GM23248 (cell line): ENCODE results near the gene IL3RA. TPM values are rescaled to one million over a fixed set of nuclear protein-coding genes. Genes with fewer than 3 reads are reported as not detected.

ENCODE experiments used
- DNase-seq: peaks from one replicate; pipeline ENCODE4 v3.0.0-alpha.2; 2015
- H2AFZ ChIP-seq: fragments of 200-600 bp; sonication (generic); 2 replicates; pipeline ENCODE4 v1.6.1; 2016; ENCODE audit warnings: antibody characterized with exemption
- H3F3A ChIP-seq: fragments of 200-600 bp; sonication (generic); 2 replicates; pipeline ENCODE4 v1.6.1; 2016; ENCODE audit warnings: mild to moderate bottlenecking, antibody characterized with exemption, mixed run types; ENCODE audit not compliant: insufficient read depth
- H3K27ac ChIP-seq: fragments of 200-600 bp; sonication (generic); 2 replicates; pipeline ENCODE4 v1.5.1; 2016; ENCODE audit warnings: mild to moderate bottlenecking
- H3K27me3 ChIP-seq: fragments of 200-600 bp; sonication (generic); replicated peaks from 2 replicates; pipeline ENCODE4 v1.6.1; 2016; ENCODE audit warnings: mild to moderate bottlenecking; ENCODE audit not compliant: insufficient read depth
- H3K36me3 ChIP-seq: fragments of 200-600 bp; sonication (generic); 2 replicates; pipeline ENCODE4 v1.6.1; 2016; ENCODE audit warnings: low read depth, mild to moderate bottlenecking
- H3K4me1 ChIP-seq: fragments of 200-600 bp; sonication (generic); 2 replicates; pipeline ENCODE4 v1.6.1; 2016; ENCODE audit warnings: mild to moderate bottlenecking; ENCODE audit not compliant: insufficient read depth
- H3K4me2 ChIP-seq: fragments of 200-600 bp; sonication (generic); one replicate; pipeline ENCODE4 v1.6.1; 2016; ENCODE audit warnings: mild to moderate bottlenecking; ENCODE audit not compliant: unreplicated experiment
- H3K4me3 ChIP-seq: fragments of 200-600 bp; sonication (generic); 2 replicates; pipeline ENCODE4 v1.5.1; 2016; ENCODE audit warnings: mild to moderate bottlenecking
- H3K79me2 ChIP-seq: fragments of 200-600 bp; sonication (generic); 2 replicates; pipeline ENCODE4 v1.6.1; 2016; ENCODE audit warnings: mild to moderate bottlenecking; ENCODE audit not compliant: insufficient read depth
- H3K9ac ChIP-seq: fragments of 200-600 bp; sonication (generic); 2 replicates; pipeline ENCODE4 v1.6.1; 2016; ENCODE audit warnings: mild to moderate bottlenecking
- H3K9me2 ChIP-seq: fragments of 200-600 bp; sonication (generic); 2 replicates; pipeline ENCODE4 v1.6.1; 2016; ENCODE audit warnings: mixed run types, mild to moderate bottlenecking, moderate library complexity; ENCODE audit not compliant: insufficient read depth
- H3K9me3 ChIP-seq: fragments of 200-600 bp; sonication (generic); one replicate; pipeline ENCODE4 v1.6.1; 2017; ENCODE audit warnings: low read depth
- H4K20me1 ChIP-seq: fragments of 200-600 bp; sonication (generic); 2 replicates; pipeline ENCODE4 v1.6.0; 2016; ENCODE audit not compliant: insufficient read depth
- EZH2 ChIP-seq: fragments of 200-600 bp; sonication (generic); IDR thresholded peaks from 2 replicates; pipeline ENCODE4 v1.6.1; 2018; ENCODE audit warnings: antibody characterized with exemption, mild to moderate bottlenecking; ENCODE audit not compliant: insufficient read depth, poor library complexity, severe bottlenecking
- EZH2phosphoT487 ChIP-seq: fragments of 200-600 bp; sonication (generic); IDR thresholded peaks from 2 replicates; pipeline ENCODE4 v1.6.1; 2018; ENCODE audit warnings: antibody characterized with exemption, moderate library complexity, mild to moderate bottlenecking, low read depth; ENCODE audit not compliant: insufficient read depth
- whole genome bisulfite sequencing, 2 experiments: methylation state at CpG; one replicate each; pipeline ENCODE4 v1.1.6; 2015 to 2017; ENCODE audit warnings: low lambda C conversion rate in 2 of 2, low coverage in 1 of 2; ENCODE audit errors: missing lambda C conversion rate in 2 of 2; 5-methylcytosine and 5-hydroxymethylcytosine counted together
- in situ Hi-C: fragments of 300-500 bp; cut with MboI; formaldehyde crosslinking; loops from 2 replicates; pipeline ENCODE4 v1.15.0; 2020
- polyA plus RNA-seq: library from polyadenylated mRNA; unstranded; fragments of >200 nt; fragmentation: Nextera tagmentation; extraction: Ambion mirVana; gene quantifications from 2 replicates; pipeline ENCODE4 v1.2.1, GENCODE V29; 2016
- total RNA-seq: library from RNA; depleted of rRNA; stranded (reverse); fragments of >200 nt; shearing (Covaris generic); gene quantifications from 2 replicates; pipeline ENCODE4 v1.2.3, GENCODE V29; 2014

The IL3RA gene
- total and polyA plus RNA-seq, 2 experiments from 2014 or later: 0.30 TPM; not detected in 1

DNA sequence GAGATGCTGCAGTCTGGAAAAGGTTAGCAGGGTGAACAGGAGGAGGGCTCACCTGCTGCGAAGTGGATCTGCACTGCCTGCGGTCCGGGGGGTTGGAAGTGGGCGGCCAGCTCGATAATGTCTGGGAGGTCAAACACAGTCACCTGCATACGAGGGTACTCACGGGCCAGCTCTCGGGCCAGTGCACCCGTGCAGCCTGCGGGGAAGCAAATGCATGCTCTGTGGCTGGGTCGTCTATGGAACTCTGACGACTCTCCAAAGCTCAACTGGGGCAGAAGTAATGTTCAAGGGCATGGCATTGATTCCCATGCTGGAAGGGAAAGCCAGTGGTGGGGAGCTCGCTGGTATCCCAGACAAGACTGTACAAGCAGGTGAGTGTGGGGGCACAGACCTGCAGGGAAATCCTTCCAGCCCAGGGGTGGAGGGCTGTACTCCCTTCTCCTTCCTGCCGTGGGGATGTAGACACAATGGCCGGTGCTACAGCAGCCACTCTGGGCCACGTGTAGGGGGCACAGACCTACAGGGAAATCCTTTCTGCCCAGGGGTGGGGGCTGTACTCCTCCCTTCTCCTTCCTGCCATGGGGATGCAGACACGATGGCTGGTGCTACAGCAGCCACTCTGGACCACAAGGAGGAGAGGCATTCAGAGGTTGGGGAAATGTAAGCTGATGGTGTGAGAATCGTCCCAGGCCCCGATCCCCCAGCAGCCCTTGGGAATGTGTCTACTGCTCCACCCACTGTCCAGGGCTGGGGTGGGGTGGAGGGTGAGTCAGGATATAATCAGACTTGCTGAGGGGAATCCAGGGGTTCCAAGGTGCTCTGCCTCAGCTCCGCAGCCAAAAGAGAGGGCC is 81.6 kb downstream of the IL3RA start:
- H3K27me3 ChIP-seq: no peaks in the 10 kb centered on the region
- no peak overlapping the region for H2AFZ ChIP-seq
- H3K9ac ChIP-seq: no peak overlapping the region
- no peak for DNase-seq
- H3K4me1 ChIP-seq: no peaks in the 10 kb centered on the region
- in situ Hi-C loops: no loop called here
- no peaks in the 10 kb centered on the region for H3K9me2 ChIP-seq
- H3F3A ChIP-seq: no peaks in the 10 kb centered on the region
- peaks cover 7% of the 10 kb centered on the region; the same call in 1 of the 2 replicates for H3K36me3 ChIP-seq
- H3K4me2 ChIP-seq: no peak overlapping the region
- no peak overlapping the region for H3K4me3 ChIP-seq
- H3K79me2 ChIP-seq: no peaks in the 10 kb centered on the region
- H3K9me3 ChIP-seq: no peaks in the 10 kb centered on the region
- H4K20me1 ChIP-seq: no peaks in the 10 kb centered on the region
- no peak for TF ChIP-seq EZH2
- no peak for TF ChIP-seq EZH2phosphoT487
- H3K27ac ChIP-seq: no peak overlapping the region
- 90% methylated on average over 20 of the region's 20 CpGs for WGBS, 2 experiments

GRCh38 chrX:1418901-1419544 is 82.4 kb downstream of the IL3RA start:
- H3K27ac ChIP-seq: no peak overlapping the region
- H2AFZ ChIP-seq: no peak overlapping the region
- H3K4me2 ChIP-seq: no peak overlapping the region
- WGBS, 2 experiments: 93% methylated on average over 19 to 24 of the region's 29 CpGs
- no peaks in the 10 kb centered on the region for H3K9me2 ChIP-seq
- H3K36me3 ChIP-seq: peaks cover 7% of the 10 kb centered on the region; the same call in 1 of the 2 replicates
- in situ Hi-C loops: no loop called here
- TF ChIP-seq EZH2: no peak
- no peak for TF ChIP-seq EZH2phosphoT487
- H3K79me2 ChIP-seq: no peaks in the 10 kb centered on the region
- no peaks in the 10 kb centered on the region for H3K4me1 ChIP-seq
- no peak overlapping the region for H3K9ac ChIP-seq
- no peaks in the 10 kb centered on the region for H3K27me3 ChIP-seq
- no peaks in the 10 kb centered on the region for H4K20me1 ChIP-seq
- no peak for DNase-seq
- no peaks in the 10 kb centered on the region for H3K9me3 ChIP-seq
- no peak overlapping the region for H3K4me3 ChIP-seq
- no peaks in the 10 kb centered on the region for H3F3A ChIP-seq

- TF ChIP-seq EZH2phosphoT487: no peak
- TF ChIP-seq EZH2: no peak
- H3K27me3 ChIP-seq: no peaks in the 10 kb centered on the region
- no peak overlapping the region for H3K27ac ChIP-seq
- H3K9ac ChIP-seq: no peak overlapping the region
- peaks cover 7% of the 10 kb centered on the region; the same call in 1 of the 2 replicates for H3K36me3 ChIP-seq
- H4K20me1 ChIP-seq: no peaks in the 10 kb centered on the region
- H3F3A ChIP-seq: no peaks in the 10 kb centered on the region
- DNase-seq: no peak
- no peaks in the 10 kb centered on the region for H3K9me2 ChIP-seq
- no peak overlapping the region for H2AFZ ChIP-seq
- H3K4me1 ChIP-seq: no peaks in the 10 kb centered on the region
- 86 to 88% methylated on average over 14 to 19 of the region's 19 CpGs for WGBS, 2 experiments
- H3K4me3 ChIP-seq: no peak overlapping the region
- H3K79me2 ChIP-seq: no peaks in the 10 kb centered on the region
- in situ Hi-C loops: no loop called here
- no peaks in the 10 kb centered on the region for H3K9me3 ChIP-seq
- H3K4me2 ChIP-seq: no peak overlapping the region
Observed at GRCh38 chrX:1419545-1420355, 83.2 kb downstream of the IL3RA start.

- Histone ChIP-seq H3K4me2 (no peak overlapping the region), H3F3A (no peaks in the 10 kb centered on the region), H3K9me3 (no peaks in the 10 kb centered on the region), H3K9ac (no peak overlapping the region), H4K20me1 (no peaks in the 10 kb centered on the region), H3K4me1 (no peaks in the 10 kb centered on the region), H3K9me2 (no peaks in the 10 kb centered on the region), H3K79me2 (no peaks in the 10 kb centered on the region), H3K36me3 (peaks cover 7% of the 10 kb centered on the region; the same call in 1 of the 2 replicates), H3K4me3 (no peak overlapping the region), H2AFZ (no peak overlapping the region), H3K27me3 (no peaks in the 10 kb centered on the region), H3K27ac (no peak overlapping the region)
- 70% methylated on average over 11 to 14 of the region's 14 CpGs for WGBS, 2 experiments
- TF ChIP-seq EZH2: no peak
- no peak for TF ChIP-seq EZH2phosphoT487
- in situ Hi-C loops: no loop called here
- no peak for DNase-seq
Observed at GRCh38 chrX:1420371-1420770, 83.8 kb downstream of the IL3RA start.
